DLD1 (cell line): ENCODE results near the gene LLGL2.
"Not testable (repeated sequence)": the region's sequence is repeated elsewhere in the genome, so short reads cannot be mapped to it uniquely, and the experiment has no call there.

Experiments
- in situ Hi-C: cut with HindIII; loops from 2 replicates; pipeline ENCODE4 v1.10.0; 2017; ENCODE audit warnings: low sequenced_read_pairs

Gene LLGL2

GRCh38 chr17:75589012-75589918 lies 63.8 kb downstream of the LLGL2 start:
- in situ Hi-C loops: no loop called here

GRCh38 chr17:75589919-75590303 lies 64.4 kb downstream of the LLGL2 start:
- in situ Hi-C loops: no loop called here

GRCh38 chr17:75590314-75590761 lies 64.8 kb downstream of the LLGL2 start:
- in situ Hi-C loops: no loop called here

GRCh38 chr17:75590849-75591721 lies 65.6 kb downstream of the LLGL2 start:
- in situ Hi-C loops: no loop called here

- in situ Hi-C loops: no loop called here
These were observed 66.3 kb downstream of the LLGL2 start for GRCh38 chr17:75591722-75592302.

GRCh38 chr17:75592348-75593020 lies 67.0 kb downstream of the LLGL2 start:
- in situ Hi-C loops: no loop called here

- in situ Hi-C loops: not testable (repeated sequence)
These were observed 67.9 kb downstream of the LLGL2 start for GRCh38 chr17:75593430-75593829.

GRCh38 chr17:75594499-75595283 lies 69.2 kb downstream of the LLGL2 start:
- in situ Hi-C loops: no loop called here

- in situ Hi-C loops: no loop called here
These were observed 69.9 kb downstream of the LLGL2 start for GRCh38 chr17:75595284-75595919.

GRCh38 chr17:75595920-75596313 lies 70.4 kb downstream of the LLGL2 start:
- in situ Hi-C loops: no loop called here

GRCh38 chr17:75596320-75597087 lies 71.0 kb downstream of the LLGL2 start:
- in situ Hi-C loops: no loop called here

GRCh38 chr17:75601057-75601987 lies 75.8 kb downstream of the LLGL2 start:
- in situ Hi-C loops: no loop called here

GRCh38 chr17:75602644-75603043 lies 77.1 kb downstream of the LLGL2 start:
- in situ Hi-C loops: no loop called here

GRCh38 chr17:75603123-75603522 lies 77.6 kb downstream of the LLGL2 start:
- in situ Hi-C loops: no loop called here

GRCh38 chr17:75604034-75604695 lies 78.7 kb downstream of the LLGL2 start:
- in situ Hi-C loops: no loop called here

- in situ Hi-C loops: no loop called here
These were observed 80.3 kb downstream of the LLGL2 start for GRCh38 chr17:75605790-75606189.

- in situ Hi-C loops: no loop called here
These were observed 81.6 kb downstream of the LLGL2 start for GRCh38 chr17:75607086-75607485.
